Measurements from ENCODE around the gene VWC2L.

- TF ChIP-seq CTCF (conservative IDR thresholded peaks at IDR 0.05; ENCODE audit: low read depth, low read length): no peak
- TF ChIP-seq CEBPB (IDR thresholded peaks at IDR 0.05; ENCODE audit: low read depth, low read length): no peak
- no peak for TF ChIP-seq POLR2A (IDR thresholded peaks at IDR 0.05; ENCODE audit: low read depth, low read length)
Observed at GRCh38 chr2:214533541-214533940, 122.7 kb downstream of the VWC2L start.

All from IMR-90 (cell line).